ENCODE measurements around the gene LAPTM4A.
A peak's percentile ranks its signal among the peaks of the same experiment; 100 is the strongest.

The LAPTM4A gene

DNA sequence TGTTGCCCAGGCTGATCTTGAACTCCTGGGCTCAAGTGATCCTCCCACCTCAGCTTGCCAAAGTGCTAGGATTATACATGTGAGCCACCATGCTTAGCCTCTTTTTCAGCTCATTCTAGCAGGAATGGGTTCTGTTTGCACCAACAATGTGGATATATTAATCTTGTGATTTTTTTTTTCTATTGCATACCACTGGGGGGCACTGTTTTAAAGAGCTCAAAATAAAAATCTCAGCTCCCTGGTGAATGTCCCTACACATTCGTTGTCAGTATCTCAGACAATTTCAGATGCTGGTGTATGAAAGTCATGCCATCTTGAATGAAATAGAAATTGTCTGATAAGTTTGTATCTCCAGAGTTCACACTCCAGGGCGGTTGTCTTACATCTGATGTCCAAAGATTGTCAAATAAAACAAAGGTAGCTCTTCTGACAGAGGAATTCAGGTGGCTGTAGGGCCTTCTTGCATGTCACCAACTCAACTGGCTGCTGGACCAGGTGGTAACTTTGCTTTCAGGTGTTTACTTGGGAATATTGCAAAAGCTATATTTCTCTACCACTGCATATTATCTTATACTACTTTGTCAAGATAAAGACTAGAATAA, 35.8 kb downstream of the LAPTM4A start:
- DNase-seq = peak; percentile 45 to 73 (median 51)

DNA sequence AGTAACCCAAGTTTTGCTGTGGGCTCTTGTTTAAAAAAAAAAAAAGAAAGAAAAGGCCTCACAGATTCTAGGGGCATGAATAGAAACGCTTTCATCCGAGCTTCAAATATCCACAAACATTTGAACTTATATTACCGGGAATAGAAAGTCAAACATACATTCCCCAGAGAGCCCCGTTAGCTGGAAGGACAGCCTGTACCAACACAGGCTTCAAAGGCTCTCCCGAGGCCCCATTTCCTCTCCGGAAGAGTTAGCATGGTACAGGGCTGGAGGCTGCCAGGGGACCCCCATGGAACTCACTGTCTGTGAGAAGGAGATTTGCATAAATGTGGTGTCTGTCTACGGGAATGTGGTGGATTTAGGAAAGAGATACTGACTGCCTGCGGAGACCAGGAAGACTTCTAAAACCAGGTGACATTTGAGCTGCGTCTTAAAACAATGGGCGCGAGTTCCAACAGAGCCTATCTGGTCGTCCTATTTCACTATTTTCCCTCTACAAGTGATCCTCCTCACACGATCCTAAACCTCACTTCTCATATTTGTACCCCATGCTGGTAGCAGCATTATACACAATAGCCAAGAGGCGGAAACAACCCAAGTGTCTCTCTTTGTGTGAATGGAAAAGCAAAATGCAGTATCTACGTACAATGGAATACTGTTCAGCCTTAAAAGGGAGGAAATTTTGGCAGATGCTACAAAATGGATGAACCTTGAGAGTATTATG, 38.1 kb downstream of the LAPTM4A start:
- DNase-seq = no peak

DNA sequence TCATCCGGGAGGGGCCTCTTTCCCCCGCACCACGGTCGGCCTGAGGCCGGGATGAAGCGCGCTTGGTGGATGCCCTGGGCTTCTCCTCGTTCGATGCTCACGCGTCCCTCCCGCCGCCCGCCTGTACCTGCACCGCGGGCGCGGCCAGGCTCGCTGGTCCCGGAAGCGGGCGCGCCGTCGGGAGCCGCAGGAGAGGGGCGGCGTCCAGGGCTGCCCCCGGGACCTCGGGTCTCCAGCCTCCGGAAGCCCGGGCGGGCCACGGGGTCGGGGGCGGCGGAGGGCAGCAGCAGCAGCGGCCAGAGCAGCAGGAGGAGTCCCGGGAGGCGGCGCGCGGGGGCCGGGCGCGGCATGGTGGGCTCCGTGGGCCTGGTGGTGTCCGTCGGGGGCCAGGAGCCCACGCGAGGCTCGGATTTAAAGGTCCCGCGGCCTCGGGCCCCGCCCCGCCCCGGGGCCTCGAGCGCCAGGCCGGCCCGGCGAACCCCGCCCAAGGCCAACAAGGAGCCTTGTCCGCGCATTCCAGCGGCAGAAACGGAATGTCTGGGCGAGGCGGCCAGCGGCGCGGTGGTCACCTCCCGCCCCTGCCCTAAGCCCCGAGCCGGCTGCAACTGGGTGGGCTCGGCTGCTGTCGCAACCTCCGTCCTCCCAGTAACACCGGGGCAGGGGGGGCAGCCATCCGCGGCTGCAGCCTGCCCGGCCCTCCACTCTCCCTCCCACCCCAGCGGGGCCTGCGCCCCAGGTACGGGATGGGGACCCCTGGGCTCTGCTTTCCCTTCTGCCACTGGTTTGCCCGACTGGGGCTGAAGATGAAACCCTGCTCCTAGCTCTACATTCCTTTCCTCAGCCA, 38.9 kb downstream of the LAPTM4A start, which contains the start of gene MATN3:
TSS of gene MATN3 (minus strand) at position 387 of the 844 bp plus-strand sequence. CDS start at position 350, 37 bp downstream.
- peak in 2 of 3 experiments; percentile 33 to 60 for DNase-seq

DNA sequence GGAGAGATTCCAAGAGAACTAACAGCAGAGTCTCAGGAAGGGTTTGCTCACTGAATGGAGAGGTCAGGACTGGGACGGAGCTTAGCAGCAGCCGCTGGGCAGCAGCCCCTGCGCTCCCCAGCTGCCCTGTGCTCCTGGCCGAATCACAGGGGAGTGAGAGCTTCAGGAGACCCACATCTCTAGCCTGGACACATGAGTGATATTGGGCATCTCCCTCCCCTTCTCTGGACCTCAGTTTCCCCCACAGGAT, 39.5 kb downstream of the LAPTM4A start:
- DNase-seq = no peak

DNA sequence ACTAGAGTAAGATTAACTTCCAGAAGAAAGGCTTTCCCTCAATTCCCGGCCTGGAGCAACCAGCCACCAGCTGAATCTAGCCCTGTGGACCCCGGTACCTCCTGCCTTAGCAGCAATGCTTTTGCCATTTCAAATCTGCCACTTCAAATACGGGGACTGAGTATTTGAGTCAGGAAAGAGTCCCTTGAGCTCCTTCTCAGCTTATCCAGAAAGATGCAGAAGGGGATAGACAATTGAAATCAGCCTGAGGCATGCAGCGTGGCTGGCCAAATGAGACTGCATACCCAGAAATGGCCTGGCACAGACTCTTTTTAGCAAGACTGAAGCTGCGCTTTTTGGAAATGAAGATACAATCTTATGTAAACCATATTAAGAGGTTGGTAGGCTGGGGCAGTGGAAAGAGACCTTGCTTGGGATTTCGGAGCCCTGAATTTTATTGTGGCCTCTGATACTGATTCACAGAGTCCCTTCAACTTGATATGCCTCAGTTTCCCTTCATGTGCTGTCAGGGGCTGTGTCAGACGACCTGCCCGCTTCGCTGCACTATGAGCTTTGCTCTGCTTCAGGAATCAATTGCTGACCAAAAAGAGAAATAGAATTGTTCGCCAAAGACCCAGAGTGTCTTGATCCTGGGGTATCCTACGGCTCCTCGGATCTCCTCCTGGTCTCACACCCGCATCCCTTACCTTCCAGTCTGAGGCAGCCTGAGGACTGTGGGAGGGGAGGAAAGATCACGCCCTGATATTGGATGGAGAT, 40.0 kb downstream of the LAPTM4A start:
- DNase-seq = no peak

DNA sequence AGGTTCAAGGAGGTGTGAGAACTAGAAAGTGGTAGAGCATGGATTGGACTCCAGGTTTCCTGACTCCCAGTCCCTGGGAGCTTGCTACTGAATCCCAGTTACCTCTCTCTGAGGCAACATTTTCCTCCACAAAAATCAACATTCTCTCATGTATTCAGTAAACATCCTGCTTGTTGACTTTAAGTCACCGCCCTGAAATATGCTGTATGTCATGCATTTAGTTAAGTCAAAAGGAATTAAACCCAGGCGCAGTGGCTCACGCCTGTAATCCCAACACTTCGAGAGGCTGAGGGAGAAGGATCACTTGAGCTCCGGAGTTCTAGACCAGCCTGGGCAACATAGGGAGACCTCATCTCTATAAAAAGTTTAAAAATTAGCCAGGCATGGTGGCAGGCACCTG, 42.7 kb downstream of the LAPTM4A start:
- DNase-seq = no peak

DNA sequence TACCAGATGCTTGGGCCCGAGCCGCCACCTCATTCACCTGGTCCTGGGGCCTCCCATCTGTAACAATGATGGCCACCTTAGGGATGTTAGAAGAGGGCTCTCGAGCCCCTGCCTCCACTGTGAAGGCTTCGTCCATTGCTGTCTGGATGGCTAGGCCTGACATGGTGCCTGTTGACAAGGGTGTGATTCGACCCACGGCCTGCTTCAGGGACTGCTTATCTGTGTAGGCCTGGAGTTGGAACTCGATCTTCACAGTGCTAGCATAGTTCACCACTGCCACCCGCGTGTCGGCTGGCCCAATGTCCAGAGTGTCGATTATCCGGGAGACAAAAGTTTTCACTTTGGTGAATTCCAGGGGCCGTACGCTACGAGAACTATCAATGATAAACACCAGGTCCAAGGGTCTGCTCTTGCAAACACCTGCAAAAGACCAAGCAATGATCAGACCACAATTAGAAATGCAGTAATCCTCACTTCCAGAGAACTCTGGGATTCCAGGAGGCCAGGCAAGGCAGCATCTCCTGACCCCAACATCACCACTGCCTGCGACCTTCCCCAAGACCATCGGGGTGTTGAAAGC, 45.4 kb downstream of the LAPTM4A start:
- DNase-seq = no peak

DNA sequence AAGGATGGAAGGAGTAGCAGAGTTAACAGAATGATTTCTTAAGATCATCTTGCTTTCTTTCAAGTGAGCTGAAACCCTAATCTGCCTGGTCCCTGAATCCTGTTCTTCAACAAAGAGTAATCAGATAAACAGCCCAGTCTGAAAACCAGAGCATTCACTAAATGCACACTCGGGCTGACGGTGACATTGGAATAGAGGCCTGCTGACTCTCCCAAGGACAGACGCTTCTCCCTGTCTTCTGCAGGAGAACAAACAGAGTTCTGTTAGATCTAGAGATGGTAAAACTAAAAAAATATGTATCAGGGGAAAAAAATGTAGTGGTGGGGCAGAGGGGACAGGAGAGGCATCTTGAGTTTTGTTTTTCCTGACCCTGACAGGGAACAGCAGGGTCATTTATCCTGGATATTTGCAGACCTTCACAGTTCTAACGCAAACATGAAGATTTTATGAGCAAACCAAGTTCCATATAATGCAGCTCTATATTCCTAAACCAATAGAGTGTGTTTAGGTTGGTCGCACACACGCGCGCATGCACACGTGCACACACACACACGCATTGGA, 46.3 kb downstream of the LAPTM4A start:
- DNase-seq = no peak

DNA sequence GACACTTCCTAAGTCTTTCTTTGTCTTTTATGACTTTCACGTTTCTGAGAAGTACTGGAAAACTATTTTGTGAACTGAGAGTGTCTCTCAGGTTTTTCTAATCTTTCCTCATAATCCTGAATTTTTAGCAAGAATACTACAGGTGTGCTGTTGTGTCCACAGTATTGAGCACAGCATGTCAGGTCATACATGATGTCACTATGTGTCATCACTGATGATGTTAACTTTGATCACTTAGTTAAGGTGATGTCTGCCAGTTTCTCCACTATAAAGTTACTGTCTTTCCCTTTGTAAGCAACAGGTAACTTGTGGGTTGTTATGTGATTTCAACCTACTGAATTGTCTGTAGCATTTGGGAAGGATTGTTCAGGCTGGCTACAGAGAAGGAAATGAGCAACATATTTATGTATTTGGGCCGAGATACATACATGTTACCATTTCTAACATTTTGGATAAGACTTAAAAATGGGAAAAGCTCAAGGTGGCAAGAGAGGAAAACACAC, 50.0 kb downstream of the LAPTM4A start:
- DNase-seq = no peak

DNA sequence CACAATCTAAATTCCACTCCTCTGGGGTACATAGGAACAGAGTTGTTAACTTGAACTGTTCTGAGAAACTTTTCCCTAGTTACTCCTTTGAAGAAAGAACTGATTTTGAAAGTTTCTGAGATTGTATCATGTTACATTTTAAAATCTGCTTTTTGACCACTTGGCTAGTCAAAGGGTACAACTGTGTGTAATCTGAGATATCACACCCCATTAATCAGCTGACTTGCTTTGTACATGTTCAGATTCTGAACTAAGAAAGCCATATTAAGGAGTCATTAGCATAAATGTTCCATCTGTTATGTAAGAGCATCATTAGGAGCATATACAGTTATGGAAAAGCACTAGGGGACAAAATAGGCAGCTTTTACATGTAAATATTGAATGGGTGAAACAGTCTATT, 57.7 kb downstream of the LAPTM4A start:
- no peak for DNase-seq

DNA sequence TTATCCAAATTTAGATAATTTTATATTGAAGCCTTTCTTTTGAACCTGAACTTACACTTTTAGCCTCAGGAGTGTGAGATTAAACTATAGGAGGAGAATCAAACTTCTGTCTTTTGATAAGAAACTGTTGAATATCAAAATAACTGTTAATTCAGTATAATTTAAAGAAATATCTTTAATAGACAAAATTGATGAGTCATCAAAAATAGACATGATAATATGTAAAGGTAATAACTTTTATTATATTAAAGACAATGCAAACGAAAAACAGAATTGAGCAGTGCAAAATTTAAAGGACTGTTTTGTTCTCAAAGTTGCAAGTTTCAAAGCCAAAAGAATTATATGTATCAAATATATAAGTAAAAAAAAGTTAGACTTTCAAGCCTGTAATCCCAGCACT, 59.5 kb downstream of the LAPTM4A start:
- DNase-seq = no peak

DNA sequence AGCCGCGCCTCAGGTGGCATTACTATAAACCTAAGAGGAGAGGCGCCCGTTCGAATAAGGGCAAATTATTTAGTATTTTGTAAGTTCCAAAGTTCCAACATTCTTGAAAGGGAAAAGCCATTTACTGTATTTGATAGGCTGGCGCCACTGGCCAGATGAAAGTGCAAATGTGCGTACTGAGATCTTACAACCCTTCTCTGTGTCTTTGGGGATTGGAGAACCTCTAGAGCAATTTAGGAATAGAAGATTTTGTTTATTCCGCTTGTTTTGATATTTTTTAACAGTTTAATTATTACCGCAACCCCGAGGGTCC, 61.1 kb downstream of the LAPTM4A start:
- DNase-seq = peak in 1 of 3 experiments; percentile 65

DNA sequence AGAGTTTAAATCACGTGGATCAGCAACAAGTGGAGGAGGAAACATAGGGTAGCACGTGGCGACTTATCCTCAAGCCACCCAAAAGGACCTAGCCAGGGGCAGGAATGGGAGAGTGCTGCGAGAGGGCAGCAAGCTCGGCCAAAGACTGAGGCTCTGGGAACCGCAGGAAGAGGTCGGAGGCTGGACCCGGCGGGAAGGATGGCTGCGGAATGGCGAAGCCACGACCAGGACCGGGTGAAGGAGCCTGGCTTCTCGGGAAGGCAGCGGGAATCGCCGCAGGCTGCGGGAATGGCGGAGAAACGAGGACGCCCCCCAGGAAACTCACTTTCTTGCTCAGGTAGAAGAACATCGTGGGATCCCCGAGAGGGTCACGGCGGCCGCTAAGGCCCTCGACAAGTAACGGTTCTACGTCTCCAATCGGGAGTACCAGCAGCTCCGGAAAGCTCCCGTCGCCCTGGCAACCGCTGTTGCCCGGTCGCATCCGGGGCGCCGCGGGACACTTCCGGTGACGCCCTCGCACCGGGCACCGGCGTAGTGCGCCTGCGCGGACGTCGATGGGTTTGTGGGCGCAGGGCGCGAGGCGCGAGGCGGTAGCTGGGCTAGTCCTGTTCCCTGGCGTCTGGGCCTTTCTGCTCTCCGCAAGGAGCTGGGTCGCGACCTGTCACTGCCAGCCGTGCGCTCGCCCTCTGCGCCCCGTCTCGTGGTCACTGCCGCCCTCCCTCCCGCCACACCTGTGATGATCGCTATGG, 61.6 kb downstream of the LAPTM4A start, which contains the start of gene WDR35:
TSS of gene WDR35 (minus strand) at position 439 of the 749 bp plus-strand sequence. CDS start at position 349, 90 bp downstream.
- DNase-seq = peak; percentile 97 to 99 (median 98)

DNA sequence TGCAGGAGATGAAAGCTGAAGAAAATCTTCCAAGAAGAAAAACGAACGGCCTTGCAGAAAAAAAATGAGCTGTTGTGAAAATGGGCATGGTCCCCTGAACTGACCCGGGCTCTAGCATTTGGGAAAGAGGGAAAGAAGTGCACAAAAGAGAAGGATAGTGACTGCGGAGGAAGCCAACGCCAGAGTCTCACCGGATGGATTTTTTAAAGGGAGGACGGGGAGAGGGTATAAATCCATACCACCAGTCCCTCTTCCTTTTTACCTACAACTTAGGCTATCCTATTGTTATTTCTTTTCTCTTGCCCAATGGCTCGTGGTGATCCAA, 62.1 kb downstream of the LAPTM4A start:
- peak in 1 of 3 experiments; percentile 49 for DNase-seq

DNA sequence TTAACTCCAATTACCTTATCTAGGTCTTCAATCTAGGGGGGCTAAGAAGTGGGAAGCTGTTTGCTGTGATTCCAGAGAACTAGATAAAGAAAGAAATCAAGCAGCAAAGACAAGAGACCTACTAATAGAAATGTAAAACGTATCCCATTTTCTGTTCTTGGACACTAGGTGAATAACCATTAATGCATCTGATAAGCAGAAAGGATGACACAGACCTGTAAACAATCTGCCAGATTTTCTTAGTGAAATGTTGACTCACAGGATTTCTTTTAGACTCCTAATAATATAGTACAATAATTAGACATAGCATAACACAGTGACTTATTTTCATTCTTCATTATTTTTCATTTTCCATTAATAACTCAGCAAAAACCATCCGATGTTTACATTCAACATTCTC, 62.8 kb downstream of the LAPTM4A start:
- DNase-seq = no peak

DNA sequence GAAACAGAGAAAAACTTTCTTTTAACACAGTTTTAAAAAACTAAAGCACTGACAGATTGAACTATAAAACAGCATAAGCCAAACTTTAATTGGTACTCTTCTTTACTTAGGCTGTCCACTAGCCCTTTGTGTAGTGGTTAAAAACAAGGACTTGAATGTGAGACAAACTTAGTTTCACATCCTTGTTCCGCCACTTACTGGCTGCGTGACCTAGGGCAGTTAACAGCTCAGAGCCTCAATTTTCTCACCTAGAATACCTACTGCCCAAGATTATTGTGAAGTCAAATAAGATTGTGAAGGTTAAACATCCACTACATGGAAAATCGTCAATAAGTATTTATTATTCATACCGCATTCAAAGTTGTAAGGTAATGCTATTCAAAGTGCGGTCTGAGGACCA, 63.5 kb downstream of the LAPTM4A start:
- DNase-seq = no peak

Data from NCI-H1417 (cell line).